Measurements from ENCODE around the gene DEFB131A.
"Not testable (repeated sequence)": the region's sequence is repeated elsewhere in the genome, so short reads cannot be mapped to it uniquely, and the experiment has no call there.

DEFB131A gene

GRCh38 chr4:9493589-9493988, 49.4 kb downstream of the DEFB131A start:
- peak in 1 of 10 donors; percentile 53 for DNase-seq
- intact Hi-C loops (cut with DNase I): not testable (repeated sequence)

- intact Hi-C loops (cut with DNase I): not testable (repeated sequence)
- DNase-seq: peak in 2 of 10 donors; percentile 32 to 55
These were observed 50.2 kb downstream of the DEFB131A start for GRCh38 chr4:9494256-9495035.

GRCh38 chr4:9495443-9495842, 51.2 kb downstream of the DEFB131A start:
- peak in 9 of 10 donors; percentile 60 to 93 (median 70) for DNase-seq
- intact Hi-C loops (cut with DNase I): not testable (repeated sequence)

GRCh38 chr4:9497575-9498467, 53.6 kb downstream of the DEFB131A start:
- DNase-seq: peak in 2 of 10 donors; percentile 52 to 56
- intact Hi-C loops (cut with DNase I): not testable (repeated sequence)

GRCh38 chr4:9498468-9499040, 54.3 kb downstream of the DEFB131A start:
- DNase-seq: peak in 2 of 10 donors; percentile 40 to 77
- intact Hi-C loops (cut with DNase I): not testable (repeated sequence)

DNA sequence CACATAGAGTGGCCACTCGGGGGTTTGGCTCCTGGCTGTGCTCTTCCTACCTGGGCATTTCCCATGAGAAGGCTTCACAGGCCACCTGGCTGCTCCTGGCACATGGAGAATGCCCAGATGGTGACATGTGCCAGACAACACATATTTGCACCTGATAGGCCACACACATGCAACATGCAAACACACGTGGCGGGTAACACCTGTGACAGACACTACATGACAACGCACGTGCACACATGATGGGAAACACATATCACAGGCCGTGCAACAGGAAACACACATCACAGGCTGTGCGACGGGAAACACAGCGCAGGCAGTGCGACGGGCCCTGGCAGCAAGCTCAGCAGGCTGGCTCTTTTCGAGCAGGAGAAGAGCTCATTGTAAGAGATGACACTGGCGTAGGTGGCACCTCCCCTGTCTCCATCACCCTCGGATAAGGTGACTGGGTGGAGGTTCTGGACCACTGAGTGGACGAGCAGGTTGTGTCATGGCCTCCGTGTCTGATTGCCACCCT, 55.8 kb downstream of the DEFB131A start:
- intact Hi-C loops (cut with DNase I): not testable (repeated sequence)
- peak in 1 of 10 donors; percentile 45 for DNase-seq
